HG03432 (cell line): ENCODE measurements around the gene GSC2.

Source experiments
- ATAC-seq: cut with Tn5 transposase; IDR thresholded peaks from one replicate; pipeline ENCODE4 v1.9.1; 2021; ENCODE audit warnings: mild to moderate bottlenecking, moderate library complexity; ENCODE audit not compliant: unreplicated experiment

Gene GSC2

DNA sequence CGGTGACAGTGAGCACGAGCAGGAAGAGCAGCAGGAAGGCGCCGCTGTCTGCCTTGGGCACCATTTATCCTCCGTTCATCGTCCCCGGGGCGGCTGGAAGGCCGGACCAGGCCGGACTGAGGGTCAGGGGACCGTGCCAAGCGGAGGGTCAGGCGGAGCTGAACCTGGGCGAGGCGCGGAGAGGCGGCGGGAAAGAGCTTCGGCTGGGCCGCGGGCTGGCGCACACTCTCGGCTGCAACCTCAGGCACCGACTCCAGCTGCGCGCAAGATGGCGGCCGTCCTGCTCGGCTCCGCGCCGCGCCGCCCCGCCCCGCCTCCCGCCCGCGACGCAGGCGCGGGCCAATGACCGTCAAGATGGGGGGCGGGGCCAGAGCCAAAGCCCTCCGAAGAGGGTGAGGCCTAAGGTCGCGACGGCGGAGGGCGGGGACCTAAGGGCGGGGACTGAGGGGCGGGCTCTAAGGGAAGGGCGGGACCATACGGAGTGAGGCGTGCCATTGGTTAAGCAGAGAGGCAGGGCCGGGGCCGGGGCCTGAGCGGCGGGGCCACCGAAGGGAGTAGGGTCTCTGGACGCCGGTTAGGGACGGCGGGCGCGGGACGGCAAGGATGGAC, 27.8 kb downstream of the GSC2 start, which contains the start of gene DGCR2:
TSS of gene DGCR2 (minus strand) at position 270 of the 609 bp plus-strand sequence. CDS start at position 64, 206 bp downstream.
- peak; percentile 84 for ATAC-seq

DNA sequence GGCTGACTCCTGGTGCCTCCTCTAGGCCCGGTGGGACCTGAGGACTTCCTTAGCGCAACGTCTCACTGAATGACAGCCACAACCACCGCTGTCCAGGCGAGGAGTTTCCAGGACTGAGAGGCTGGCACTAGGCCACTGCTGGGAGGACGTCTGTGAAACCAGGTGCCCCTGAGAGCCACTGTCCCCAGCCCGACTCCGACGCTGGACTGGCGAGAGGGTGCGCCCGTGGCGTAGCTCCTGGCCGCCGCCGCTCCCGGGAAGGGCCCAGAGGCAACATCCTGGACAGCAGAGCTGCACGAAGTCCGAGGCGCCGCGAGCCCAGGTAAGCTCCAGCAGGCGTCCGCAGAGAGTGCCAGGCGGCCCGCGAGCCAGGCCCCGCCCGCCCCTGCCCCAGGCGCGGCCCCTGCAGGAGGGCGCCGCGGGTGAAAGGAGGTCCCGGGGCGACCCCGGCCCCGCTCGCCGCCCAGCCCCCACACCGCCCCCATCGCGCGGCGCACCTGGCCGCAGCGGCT, 28.4 kb downstream of the GSC2 start:
- ATAC-seq, result peak; percentile 30

DNA sequence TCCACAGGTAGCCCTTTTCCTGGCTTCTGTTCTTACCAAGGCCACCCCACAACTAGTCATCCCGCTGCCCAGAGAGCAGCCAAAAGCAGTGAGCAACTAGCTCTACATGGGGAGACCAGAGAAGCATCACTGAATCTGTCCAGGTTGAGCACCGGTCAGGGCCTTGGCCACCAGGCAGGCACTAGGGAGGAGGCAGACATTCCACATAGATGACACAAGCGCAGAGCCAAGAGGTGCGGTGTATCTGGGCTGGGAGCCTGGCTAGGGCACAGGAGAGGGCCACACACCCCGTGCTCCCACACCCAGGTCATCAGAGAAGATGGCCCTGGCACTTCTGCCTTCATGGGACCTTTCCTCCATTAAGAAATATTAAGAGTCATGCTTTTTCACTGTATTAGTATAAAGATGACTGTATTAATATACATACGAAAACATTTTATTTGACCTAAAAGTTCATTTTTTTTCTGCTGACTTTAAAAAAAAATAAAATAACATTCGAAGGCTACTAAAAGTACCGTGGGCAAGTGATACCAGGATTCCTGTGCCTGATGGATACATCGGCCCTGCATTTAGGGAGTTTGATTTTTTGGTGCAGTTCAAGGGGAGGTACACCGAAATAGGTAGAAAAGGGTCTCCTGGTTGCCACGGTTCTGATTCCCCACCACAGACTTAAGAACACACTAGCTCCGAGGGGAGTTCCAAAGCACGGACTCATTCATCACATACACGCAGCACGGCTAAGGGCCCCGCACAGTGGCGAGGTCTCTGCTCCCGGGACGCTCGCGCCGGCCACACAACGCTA, 29.1 kb downstream of the GSC2 start:
- ATAC-seq, result no peak

DNA sequence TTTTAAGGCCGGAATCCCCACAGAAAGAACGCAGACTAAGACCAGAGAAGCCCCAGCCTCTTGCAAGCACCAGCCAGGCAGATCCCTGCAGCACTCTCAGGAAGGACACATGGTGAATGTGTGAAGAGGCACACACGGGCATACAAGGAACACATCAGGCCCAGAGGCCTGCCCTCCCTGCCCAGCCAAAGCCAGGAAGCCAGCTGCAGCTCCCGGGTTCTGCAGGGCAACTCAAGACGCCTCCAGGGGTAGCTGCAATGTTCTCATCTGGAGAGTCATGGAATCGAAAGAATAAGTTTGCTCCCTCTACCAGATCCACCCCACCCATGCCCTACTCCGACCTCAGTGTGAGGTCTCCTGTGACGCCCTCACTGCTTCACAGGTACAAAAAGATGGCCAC, 30.1 kb downstream of the GSC2 start:
- no peak for ATAC-seq

DNA sequence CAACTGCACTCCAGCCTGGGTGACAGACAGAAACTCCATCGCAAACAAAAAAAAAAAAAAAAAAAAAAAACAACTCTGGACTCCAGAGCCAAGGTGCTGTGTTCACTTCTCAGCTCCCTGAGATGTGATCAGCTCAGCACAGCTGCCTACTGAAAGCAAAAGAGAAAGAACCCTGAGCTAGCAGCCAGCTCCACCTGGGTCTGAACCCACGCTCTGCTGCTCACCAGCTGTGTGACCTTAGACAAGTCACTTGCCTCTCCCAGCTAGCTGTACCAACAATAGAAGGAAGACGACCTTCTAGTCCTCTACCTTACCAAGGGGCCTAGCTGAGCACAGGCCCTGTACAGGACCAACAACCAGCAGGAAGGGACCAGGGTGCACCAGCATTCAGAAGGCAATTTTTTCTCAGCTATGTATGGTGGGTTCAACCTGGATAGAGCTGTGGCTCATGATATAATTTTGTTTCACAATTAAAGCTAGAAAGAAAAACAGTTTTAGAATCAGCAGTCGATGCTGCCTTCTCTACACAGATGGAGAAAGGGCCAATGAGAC, 31.7 kb downstream of the GSC2 start:
- peak; percentile 35 for ATAC-seq

DNA sequence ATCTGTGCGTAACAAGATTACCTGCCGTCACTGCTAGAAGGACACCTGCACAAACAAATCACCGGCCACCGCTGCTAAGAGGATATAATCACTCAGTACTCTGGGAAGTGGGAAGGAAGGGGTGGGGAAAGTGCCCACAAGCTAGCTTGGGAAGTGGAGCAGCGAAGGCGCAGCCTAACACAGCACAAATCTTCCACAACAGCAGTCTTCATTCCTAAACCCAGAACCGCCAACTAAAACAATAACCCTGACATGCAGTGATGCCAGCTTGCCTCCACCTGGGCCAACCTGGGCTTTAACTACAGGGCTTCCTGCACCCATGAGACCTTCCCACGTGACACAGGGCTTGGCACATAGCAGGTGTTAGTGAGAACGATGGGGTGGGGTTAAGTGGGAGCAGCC, 33.0 kb downstream of the GSC2 start:
- ATAC-seq, result no peak

DNA sequence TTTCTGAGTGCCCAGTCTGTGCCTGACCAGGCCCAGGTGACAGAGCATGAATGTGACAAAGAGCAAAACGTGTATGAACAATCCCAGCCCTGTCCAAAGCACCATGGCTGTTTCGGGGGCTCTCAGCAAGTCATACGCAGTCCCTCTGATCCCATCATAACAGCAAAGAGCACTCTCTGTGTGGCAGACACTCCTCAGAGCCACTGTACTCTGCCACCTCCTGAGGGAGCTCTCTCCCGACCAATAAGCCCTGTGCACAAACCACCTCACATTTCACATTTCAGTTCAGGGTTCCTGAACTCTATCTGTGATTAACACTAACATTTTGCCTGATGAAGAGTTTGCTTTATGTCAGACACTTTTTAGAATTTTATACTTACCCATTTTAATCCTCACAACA, 34.5 kb downstream of the GSC2 start:
- ATAC-seq, result no peak

DNA sequence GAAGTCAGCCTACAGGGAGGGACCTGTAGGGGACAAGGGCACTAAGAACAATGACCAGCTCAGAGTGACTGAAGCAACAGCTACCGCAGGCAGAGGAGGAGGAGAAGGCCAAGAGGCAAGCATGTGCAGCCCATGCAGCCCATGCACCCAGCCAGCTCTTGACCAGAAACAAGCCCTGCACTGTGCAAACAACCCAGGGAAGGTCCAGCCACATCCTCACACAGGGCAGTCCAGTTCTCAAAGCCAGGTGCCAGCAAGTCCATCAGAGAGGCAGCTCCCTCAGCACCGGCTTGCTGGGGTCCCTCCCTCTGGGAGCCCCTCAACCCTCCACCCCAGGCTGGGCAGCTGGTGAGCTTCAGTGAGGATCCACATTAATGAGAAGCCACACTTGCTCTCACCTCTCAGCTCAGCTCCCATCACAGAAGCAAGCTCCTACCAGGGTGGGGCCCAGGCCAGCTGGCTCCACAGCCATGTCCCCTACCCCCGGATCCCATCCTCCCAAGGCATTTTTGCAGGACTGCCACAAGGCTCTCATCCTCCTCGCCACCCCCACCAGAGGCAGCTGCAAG, 35.0 kb downstream of the GSC2 start:
- no peak for ATAC-seq

DNA sequence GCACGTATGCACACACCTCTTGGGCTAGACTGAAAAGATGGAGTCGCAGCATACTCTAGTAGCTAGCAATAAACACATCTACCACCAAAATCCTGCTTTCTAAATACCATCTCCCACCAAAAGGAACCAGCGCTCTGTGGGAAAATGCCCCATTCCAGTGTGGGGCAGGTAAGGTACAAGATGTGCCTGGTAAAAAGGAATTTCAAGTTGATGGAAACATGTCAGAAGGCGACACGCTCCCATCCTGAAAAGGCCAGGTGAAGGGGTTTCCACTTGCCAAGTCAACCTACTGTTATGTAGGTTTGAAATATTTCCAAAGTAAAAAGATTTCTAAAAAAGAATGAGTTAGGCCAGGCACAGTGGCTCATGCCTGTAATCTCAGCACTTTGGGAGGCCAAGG, 36.7 kb downstream of the GSC2 start:
- ATAC-seq, result no peak

DNA sequence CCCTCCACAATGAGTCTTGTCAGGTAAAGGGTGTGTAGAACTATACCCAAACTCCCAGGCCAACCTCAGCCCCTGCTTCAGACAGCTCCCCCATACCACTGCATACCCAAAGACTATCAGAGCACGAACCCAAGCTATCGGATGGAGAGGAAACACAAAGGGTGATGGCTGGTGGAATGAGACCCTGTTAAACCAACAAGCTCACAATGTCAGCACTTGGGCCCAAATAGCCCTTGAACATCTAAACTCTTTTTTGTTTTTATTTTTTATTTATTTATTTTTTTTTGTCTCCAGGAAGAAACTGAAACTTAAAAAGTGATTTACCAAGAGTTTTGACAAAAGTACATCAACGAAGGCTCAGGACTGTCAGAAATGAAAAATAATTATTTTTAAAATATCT, 38.5 kb downstream of the GSC2 start:
- no peak for ATAC-seq

DNA sequence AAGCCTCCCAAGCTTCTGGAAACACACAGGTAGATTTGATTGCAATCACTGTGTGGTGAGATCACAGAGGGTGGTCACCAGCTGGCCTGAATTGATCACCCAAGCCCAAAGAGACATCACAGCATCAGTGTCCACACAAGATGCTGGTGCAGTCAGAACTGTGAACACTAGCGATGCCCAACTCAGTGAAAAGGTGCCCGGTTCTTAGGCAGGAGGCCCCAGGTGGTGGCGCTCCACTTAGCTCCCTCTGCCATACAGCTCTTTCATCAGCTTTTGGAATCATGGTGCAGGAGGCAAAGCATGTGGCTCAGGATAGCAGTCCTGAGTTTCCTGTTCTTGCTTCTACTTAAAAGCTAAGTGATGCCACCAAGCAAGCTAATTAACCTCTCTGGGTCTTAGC, 39.0 kb downstream of the GSC2 start:
- ATAC-seq, result no peak

DNA sequence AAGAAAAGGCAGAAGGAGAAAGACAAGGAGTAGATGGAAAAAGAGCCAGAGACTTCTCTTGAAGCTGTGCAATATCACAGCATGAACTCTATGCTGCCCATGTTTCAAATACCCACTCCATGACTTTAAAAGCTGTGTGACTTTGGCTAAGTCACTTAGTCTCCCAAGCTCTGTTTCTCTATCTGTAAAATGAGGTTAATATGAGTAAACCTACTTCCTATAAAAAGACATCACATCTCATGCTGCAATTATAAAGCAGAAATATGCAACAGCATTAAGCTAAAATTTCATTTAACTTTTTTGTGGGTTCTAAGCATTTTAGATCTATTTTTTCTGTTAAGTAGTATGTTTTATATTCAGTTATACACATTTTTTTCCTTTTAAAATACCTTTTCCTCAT, 39.4 kb downstream of the GSC2 start:
- no peak for ATAC-seq

DNA sequence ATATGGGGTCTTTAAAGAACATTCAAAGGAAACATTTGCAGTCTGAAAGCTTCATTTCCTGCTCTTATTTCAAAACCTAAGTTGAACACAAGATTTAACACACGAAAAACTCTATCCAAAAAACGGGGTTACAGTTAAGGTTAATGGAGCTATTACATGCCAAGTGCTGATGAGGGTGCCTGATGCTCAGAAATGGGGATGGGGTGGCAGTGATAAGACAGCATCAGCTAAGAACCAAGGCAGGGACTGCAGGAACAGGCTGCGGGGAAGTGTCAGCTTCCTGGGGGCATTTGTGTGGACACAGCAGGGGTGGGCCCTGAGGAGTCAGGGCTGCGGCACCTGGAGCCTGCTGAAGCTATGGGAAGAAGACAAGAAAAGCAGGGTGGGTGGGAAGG, 40.0 kb downstream of the GSC2 start:
- no peak for ATAC-seq

DNA sequence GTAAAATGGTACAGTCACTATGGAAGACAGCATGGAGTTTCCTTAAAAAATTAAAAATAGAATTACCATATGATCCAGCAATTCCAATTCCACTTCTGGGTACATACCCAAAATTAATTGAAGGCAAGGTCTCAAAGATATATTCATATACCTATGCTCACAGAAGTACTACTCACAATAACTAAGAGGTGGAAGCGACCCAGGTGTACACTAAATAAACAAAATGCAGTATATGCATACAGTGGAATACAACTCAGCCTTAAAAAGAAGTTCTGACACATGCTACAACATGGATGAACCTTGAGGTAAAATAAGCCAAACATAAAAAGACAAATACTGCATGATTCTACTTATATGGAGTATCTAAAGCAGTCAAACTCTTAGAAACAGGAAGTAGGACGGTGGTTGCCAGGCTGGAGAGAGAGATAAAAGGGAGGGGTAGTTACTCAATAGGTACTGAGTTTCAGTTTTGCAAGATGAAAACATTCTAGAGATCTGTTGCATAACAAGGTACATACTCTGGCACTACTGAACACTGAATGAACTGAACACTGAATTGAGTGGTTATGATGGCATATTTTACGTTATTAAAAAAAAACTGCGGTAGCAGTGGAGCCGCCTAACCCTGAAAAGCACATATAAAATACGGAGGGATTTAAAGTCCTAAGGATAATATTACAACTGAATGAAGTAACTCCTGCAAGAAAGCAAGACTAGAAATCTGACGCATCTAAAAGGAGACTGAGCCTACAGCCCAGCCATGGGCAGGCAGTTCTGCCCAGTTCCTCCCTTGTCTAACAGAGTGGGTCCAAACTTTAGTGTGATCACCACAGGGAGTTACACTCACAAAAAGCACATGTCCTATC, 40.7 kb downstream of the GSC2 start:
- ATAC-seq, result peak; percentile 91

DNA sequence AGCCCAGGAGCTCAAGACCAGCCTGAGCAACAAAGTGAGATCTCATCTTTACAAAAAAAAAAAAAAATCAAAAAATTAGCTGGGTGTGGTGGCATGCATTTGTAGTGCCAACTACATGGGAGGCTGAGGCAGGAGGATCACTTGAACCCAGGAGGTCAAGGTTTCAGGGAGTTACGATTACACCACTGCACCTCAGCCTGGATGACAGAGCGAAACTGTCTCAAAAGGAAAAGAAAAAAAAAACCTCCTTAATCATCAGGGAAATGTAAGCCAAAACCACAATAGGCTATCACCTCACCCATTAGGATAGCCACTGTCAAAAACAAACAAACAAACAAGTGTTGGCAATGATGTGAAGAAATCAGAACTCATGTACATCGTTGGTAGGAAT, 41.3 kb downstream of the GSC2 start:
- no peak for ATAC-seq

DNA sequence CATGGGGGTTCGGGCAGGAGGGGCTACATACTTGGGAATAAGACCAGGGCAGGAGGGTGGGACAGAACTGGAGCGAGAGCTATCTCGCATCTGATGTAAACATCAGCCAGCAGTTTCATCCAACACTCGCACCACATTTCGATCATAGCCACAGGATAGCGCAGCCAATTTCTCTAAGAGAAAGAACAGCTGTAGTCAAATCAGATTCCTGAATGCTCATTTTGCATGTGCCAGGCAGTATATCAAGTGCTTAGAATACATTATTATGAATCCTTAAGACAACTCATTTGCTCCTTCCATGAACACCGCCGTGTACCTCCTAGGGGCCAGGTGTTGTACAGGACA, 42.4 kb downstream of the GSC2 start:
- no peak for ATAC-seq

DNA sequence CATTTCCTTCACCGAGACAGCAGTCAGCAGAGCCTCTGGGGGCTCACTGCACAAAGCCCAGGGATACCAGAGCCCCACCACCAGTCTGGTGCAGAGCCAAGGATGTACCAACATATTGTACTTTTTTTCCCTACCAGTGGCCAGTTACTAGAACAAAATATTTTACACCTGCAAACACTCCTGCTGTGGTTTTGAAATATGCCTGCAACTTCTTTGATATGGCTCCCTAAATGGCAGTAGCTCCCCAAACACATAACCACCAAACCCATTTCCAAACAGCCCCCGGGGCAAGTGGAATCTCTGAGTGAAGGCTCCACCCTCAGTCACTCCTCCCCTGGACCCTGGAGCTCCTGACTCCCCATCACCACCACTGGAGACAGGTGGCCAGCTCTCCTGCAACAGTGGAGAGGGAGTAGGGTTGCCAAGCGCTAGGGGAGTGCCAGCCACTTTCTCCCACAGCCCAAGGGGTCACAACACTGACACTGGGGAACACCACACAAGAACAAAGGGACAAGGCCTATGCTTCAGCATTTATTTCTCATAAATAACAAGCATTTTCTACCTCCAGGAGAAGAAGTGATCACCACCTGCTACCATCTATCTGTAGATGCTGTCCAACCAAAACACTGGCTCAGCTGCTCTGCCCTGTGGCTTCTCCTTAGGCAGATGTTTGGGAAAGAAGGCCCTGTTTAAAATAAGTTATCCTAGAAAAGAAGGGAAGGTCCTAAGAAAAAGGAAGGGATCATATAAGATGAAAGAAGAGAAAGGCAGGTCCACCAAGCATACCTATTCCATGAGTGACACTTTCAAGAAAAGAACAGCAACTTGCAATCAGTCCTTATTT, 43.0 kb downstream of the GSC2 start:
- no peak for ATAC-seq

DNA sequence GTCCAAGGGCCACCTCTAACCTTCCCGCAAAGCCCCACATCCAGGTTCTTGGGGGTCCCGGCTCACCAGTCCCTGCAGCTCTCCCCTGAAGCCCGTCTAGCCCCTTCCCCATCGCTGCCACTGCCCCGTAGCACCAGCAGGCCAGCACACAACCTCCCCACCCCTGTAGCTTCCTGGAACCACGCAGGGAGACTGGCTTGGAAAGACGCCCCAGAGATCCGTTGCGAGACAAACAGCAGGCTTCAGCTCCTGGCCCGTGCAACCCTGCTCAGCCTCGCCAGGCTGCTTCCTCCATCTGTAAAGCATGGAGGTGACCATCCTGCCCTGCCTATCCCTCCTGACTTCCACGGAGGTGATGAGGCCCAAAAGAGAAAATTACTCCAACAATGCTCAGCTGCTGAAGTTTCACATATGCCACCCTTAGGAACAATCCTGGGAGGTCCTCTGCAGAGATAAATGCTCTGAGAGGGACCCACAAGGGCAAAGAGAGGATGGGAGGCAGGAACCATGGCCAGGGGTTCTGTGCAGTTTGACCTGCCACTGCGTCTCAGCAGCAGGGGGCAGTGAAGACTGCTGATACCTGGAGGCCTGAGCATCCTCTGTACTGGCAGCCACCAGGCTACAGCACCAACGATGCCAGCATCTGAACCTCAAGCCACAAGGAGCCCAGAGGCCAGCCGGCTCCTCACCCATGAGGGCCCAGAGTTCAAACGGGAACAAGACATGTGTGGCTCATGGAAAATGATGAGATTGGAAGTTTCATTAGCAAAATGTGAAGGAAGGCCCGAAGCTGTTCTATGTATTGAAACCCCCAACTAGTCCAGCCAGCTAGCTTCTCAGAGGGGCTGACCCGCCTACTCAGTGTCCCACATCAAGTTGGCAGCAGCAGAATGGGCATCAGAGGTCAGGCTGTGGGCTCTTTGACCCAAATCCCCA, 44.0 kb downstream of the GSC2 start:
- ATAC-seq, result no peak

DNA sequence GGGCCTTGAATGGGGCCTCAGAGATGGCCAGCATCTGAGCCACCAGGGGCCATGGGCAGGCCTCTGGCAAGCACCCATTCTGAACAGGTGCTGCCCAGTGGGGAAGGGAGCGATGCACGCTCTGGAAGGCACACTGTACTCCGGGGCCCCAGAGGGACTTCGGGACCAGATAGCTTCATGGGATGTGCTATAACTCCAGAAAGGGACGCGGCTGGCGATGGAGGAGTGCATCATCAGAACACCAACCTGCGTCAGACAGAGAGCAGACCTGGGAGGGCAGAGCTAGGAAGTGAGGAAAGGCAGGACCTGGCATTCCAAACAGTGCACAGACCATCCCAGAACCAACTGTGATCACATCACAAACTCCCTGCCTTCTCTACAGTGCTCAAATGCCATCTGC, 44.6 kb downstream of the GSC2 start:
- ATAC-seq, result no peak
